Epithelial cell of proximal tubule (primary cell): ENCODE measurements around the gene TMEM209. TPM values are rescaled to one million over a fixed set of nuclear protein-coding genes. Genes with fewer than 3 reads are reported as not detected.
"Not testable (repeated sequence)": the region's sequence is repeated elsewhere in the genome, so short reads cannot be mapped to it uniquely, and the experiment has no call there.

Experiments used
- DNase-seq: peaks from one replicate; pipeline ENCODE4 v3.0.0-alpha.2; 2011; ENCODE audit warnings: low read depth
- H3K4me3 ChIP-seq: 2 replicates; pipeline ENCODE4 v1.5.1; 2011; ENCODE audit warnings: low read depth, mild to moderate bottlenecking, low read length
- CTCF ChIP-seq: conservative IDR thresholded peaks from 2 replicates; pipeline ENCODE4 v1.5.1; 2012; ENCODE audit warnings: low read depth, mild to moderate bottlenecking, low read length
- total RNA-seq: library from RNA; depleted of rRNA; stranded (reverse); fragments of >200 nt; gene quantifications from 2 replicates; pipeline ENCODE4 v1.2.3, GENCODE V29; 2015

TMEM209 gene
- total RNA-seq, 1 donor from 2014 or later = 9.3 TPM

GRCh38 chr7:130151591-130152492 is 53.4 kb downstream of the TMEM209 start:
- no peak for DNase-seq
- H3K4me3 ChIP-seq = no peak overlapping the region
- TF ChIP-seq CTCF = no peak

- no peak overlapping the region for H3K4me3 ChIP-seq
- TF ChIP-seq CTCF = no peak
- no peak for DNase-seq
Observed at GRCh38 chr7:130150587-130150986, 54.6 kb downstream of the TMEM209 start.

- DNase-seq = no peak
- TF ChIP-seq CTCF = no peak
- no peak overlapping the region for H3K4me3 ChIP-seq
Observed at GRCh38 chr7:130149281-130150139, 55.7 kb downstream of the TMEM209 start.

GRCh38 chr7:130148561-130148960 is 56.6 kb downstream of the TMEM209 start:
- no peak for TF ChIP-seq CTCF
- no peak for DNase-seq
- H3K4me3 ChIP-seq = no peak overlapping the region

- DNase-seq = no peak
- no peak for TF ChIP-seq CTCF
- H3K4me3 ChIP-seq = no peak overlapping the region
Observed at GRCh38 chr7:130147710-130148325, 57.4 kb downstream of the TMEM209 start.

- no peak overlapping the region for H3K4me3 ChIP-seq
- TF ChIP-seq CTCF = no peak
- DNase-seq = no peak
Observed at GRCh38 chr7:130146693-130147405, 58.4 kb downstream of the TMEM209 start.

GRCh38 chr7:130146142-130146541 is 59.1 kb downstream of the TMEM209 start:
- not testable (repeated sequence) for H3K4me3 ChIP-seq, DNase-seq
